HFF-Myc (cell line): ENCODE measurements around the gene CRY1.

Experiments used
- DNase-seq: peaks from one replicate; pipeline ENCODE4 v3.0.0-alpha.2; 2011; ENCODE audit warnings: low read depth; ENCODE audit errors: extremely low read depth
- H3K4me3 ChIP-seq: replicated peaks from 2 replicates; pipeline ENCODE4 v1.5.1; 2011; ENCODE audit warnings: low read depth, mild to moderate bottlenecking, control low read depth, low read length
- TF ChIP-seq, protein P1 (sequence below): IDR thresholded peaks from 2 replicates; pipeline ENCODE4 v1.5.1; 2012; ENCODE audit warnings: mild to moderate bottlenecking, low read depth, low read length, control low read depth; ENCODE audit errors: missing control alignments

CRY1 gene

DNA sequence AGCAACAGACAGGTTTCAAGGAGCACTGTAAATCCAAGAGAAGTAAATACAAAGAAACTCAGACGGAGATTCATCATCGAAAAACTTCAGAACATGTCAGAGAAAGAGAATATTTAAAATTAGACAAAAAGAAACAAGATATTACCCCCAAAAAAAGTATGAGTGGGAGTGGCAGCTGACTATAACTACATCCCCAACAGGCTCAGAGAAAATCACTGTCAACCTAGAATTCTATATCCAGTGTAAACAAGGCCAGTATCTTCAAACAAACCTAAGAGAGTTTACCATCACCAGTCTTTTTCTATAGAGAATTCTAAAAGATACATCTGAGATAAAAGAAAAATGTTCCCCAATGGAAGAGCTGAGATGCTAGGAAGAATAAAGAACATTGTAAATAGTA is 39.6 kb downstream of the CRY1 start:
- no peak for DNase-seq
- TF ChIP-seq, protein P1, sequence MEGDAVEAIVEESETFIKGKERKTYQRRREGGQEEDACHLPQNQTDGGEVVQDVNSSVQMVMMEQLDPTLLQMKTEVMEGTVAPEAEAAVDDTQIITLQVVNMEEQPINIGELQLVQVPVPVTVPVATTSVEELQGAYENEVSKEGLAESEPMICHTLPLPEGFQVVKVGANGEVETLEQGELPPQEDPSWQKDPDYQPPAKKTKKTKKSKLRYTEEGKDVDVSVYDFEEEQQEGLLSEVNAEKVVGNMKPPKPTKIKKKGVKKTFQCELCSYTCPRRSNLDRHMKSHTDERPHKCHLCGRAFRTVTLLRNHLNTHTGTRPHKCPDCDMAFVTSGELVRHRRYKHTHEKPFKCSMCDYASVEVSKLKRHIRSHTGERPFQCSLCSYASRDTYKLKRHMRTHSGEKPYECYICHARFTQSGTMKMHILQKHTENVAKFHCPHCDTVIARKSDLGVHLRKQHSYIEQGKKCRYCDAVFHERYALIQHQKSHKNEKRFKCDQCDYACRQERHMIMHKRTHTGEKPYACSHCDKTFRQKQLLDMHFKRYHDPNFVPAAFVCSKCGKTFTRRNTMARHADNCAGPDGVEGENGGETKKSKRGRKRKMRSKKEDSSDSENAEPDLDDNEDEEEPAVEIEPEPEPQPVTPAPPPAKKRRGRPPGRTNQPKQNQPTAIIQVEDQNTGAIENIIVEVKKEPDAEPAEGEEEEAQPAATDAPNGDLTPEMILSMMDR, result no peak

DNA sequence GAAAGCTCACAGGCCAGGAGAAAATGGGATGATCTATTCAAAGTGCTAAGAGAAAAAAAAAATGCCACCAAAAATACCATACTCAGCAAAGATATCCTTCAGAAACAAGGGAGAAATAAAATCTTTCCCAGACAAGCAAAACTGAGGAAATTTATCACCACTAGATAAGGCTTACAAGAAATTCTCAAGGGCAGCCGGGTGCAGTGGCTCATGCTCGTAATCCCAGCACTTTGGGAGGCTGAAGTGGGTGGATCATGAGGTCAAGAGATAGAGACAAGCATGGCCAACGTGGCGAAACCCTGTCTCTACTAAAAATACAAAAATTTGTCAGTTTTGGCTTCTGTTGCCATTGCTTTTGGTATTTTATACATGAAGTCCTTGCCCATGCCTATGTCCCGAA is 48.2 kb downstream of the CRY1 start:
- no peak for DNase-seq
- H3K4me3 ChIP-seq, result no peak overlapping the region
- TF ChIP-seq, protein P1, result no peak

More for the DNA sequence above, 39.6 kb downstream of the CRY1 start:
- H3K4me3 ChIP-seq, result no peak overlapping the region

DNA sequence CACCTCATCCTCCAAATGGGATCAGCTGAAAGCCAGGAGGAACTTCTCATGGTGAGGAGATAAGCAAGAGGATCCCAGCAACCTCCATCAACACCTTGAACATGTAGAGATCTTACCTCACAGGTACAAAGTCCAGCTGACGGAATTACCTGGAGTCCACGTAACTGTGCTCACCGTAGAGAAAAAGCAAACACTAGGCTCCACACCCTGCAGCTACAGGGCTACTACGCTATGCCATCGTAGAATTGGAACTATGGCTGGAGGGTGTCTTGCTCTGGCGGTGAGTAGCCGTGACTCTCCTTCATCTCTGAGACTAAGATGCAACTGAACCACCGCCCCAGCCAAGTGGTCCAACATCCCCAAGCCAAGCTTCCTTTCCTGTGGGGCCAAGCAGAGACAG is 50.5 kb downstream of the CRY1 start:
- no peak overlapping the region for H3K4me3 ChIP-seq
- TF ChIP-seq, protein P1, result no peak
- DNase-seq, result no peak

DNA sequence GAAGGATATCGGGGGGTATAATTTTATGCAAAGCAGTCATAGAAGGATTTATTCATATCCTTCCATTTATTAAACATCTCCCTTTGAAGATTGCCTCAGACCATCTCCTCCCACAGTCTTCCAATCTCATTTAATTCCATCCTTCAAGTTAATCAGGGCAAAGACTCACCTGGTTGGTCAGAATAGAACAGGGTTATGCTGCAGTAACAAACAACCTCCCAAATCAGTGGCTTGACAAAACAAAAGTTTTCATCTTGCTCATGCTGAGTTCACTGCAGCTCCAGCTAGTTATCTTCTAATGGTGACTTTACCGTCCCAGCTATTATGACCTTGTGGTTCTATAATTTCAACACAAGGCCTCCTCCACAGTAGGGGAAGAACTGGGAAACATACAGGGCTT is 57.6 kb downstream of the CRY1 start:
- DNase-seq, result no peak
- no peak overlapping the region for H3K4me3 ChIP-seq
- TF ChIP-seq, protein P1, result no peak

DNA sequence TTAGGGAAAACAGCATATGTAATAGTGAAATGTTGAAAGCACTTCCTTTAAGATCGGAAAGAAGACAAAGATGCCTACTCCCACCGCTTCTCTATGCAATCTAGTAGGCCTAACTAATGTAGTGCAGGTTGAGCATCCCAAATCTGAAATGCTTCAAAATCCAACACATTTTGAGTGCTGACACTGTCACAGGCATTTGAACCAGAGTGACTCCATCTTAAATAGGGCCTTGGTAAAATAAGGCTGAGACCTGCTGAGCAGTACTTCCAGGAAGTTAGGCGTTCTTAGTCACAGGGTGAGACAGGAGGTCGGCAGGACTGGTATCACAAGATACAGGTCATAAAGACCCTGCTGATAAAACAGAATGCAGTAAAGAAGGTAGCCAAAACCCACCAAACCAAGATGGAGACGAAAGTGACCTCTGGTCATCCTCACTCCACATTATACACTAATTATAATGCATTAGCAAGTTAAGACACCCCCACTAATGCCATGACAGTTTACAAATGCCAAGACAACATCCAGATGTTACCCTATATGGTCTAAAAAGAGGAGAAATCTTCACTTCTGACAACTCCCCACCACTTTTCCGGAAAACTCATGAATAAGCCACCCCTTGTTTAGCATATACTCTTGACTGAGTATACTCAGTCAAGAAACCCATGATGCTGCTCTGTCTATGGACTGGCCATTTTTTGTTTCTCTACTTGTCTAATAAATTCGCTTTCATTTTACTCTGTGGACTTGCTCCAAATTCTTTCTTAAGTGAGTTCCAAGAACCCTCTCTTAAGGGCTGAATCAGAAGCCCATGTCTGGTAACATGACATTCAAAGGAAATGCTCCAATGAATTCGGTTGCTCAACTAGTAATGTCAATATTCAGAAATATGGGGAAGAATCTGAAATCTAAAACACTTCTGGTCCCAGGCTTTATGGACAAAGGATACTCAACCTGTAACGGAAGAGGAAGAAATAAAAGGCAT is 59.3 kb downstream of the CRY1 start:
- H3K4me3 ChIP-seq, result no peak overlapping the region
- TF ChIP-seq, protein P1, result no peak
- no peak for DNase-seq

DNA sequence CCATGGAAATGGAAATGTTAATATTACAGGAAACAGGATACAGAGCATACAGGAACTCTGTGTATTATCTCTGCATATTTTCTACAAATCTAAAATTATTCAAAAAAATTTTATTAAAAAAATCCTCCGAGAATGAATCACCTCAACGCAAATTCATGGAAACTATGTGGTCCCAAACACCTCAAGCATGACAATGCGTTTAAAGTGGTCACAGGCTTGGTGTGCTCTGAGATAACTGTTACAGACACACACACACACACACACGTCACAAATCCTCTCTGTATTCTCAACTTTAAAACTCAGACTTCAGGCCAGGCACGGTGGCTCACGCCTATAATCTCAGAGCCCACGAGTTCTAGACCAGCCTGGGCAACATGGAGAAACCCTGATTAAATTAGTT is 61.1 kb downstream of the CRY1 start:
- H3K4me3 ChIP-seq, result no peak overlapping the region
- no peak for DNase-seq

More for the DNA sequence above, 61.1 kb downstream of the CRY1 start:
- TF ChIP-seq, protein P1, result no peak
